GM12873 (cell line): ENCODE results near the gene PRDM15.
A peak's percentile ranks its signal among the peaks of the same experiment; 100 is the strongest.

Experiments used
- TF ChIP-seq, protein P1 (sequence below): IDR thresholded peaks from 2 replicates; pipeline ENCODE4 v1.5.1; 2012; ENCODE audit warnings: low read depth, mild to moderate bottlenecking, moderate library complexity, low read length, control low read depth; ENCODE audit not compliant: insufficient read depth; ENCODE audit errors: missing control alignments

The PRDM15 gene

GRCh38 chr21:41917531-41917930 is 38.4 kb upstream of the PRDM15 start:
- TF ChIP-seq, protein P1, sequence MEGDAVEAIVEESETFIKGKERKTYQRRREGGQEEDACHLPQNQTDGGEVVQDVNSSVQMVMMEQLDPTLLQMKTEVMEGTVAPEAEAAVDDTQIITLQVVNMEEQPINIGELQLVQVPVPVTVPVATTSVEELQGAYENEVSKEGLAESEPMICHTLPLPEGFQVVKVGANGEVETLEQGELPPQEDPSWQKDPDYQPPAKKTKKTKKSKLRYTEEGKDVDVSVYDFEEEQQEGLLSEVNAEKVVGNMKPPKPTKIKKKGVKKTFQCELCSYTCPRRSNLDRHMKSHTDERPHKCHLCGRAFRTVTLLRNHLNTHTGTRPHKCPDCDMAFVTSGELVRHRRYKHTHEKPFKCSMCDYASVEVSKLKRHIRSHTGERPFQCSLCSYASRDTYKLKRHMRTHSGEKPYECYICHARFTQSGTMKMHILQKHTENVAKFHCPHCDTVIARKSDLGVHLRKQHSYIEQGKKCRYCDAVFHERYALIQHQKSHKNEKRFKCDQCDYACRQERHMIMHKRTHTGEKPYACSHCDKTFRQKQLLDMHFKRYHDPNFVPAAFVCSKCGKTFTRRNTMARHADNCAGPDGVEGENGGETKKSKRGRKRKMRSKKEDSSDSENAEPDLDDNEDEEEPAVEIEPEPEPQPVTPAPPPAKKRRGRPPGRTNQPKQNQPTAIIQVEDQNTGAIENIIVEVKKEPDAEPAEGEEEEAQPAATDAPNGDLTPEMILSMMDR: no peak

DNA sequence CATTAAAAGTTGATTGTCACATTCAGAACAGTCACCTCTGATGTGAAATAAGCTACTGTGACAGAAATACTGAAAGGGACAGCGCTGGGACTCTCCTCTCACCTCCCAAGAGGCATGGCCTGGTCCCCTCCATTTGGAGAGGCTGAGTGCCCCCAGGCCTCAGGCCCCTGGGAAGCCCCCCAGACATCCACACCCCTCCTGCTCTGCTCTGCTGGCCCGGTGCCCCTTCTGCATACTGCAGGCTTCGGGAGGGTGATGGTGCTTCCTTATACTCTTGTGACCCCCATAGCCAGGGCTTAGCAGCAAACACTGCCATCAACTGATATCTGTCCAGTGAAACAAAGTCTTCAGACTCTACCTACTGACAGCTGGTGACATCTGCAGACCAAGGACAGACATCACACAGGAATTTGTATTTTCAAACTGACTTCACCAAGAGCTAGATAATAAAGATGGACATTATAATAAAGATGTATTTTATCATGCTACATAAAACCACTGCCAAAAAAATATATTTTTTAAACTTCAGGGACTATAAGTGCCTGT is 37.8 kb upstream of the PRDM15 start:
- TF ChIP-seq, protein P1: peak; percentile 11

GRCh38 chr21:41914965-41915364 is 35.8 kb upstream of the PRDM15 start:
- TF ChIP-seq, protein P1: no peak

GRCh38 chr21:41914358-41914757 is 35.2 kb upstream of the PRDM15 start:
- TF ChIP-seq, protein P1: no peak

GRCh38 chr21:41913230-41913629 is 34.1 kb upstream of the PRDM15 start:
- TF ChIP-seq, protein P1: no peak

DNA sequence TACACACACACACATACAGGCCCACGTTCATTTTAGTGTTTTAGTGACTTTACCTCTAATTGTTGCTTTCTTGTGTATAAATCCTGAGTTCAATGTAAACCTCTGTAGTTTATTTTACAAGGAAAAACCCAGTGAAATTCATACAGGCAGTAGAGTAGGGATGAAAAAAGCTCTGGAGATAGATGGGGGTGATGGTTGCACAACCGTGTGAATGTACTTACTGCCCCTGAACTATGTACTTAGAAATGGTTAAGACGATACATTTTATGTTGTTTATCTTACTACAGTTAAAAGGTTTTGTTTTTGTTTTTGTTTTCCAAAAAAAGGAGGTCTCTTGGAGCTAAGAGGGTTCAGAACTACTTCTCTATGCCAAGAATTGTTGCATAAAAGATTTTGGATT is 29.7 kb upstream of the PRDM15 start:
- TF ChIP-seq, protein P1: no peak

DNA sequence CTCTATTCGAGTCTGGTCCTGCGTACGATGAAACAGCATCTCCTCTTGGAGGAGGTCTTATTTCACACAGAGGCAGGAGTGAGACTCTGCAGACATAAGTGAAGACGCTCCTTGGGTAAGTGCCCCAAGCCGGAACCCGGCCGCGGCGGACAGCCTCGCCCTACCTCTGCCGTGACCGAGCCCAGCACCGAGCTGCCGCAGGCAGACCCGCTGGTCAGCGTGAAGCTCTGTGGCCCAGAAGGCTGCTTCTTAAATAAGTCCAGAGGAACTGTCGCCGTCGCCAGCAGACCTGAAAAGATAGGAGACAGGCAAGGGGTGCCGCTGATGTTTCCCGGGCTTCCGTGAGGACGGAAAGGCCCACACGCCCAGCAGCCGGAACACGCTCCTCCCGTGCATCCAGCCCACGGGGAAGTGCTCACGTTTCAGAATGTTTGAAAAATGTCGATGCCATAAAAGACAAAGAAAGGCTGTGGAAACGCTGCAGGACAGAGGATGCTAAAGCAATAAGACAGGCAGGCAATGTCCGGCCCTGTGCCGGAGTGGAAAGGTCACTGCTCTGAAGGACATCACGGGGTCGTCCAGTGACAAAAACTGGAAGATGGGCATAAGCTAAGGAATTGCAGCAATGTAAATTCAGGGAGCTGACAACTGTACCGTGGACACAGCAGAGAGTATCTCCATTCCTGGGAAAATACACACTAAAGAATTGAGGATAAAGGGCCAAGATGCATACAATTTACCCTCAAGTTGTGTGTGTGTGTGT is 28.5 kb upstream of the PRDM15 start:
- TF ChIP-seq, protein P1: no peak
